Uterus (tissue), 2 donors: Measurements from ENCODE around the gene FASTK.

Experiments used
- CTCF ChIP-seq, 4 experiments: fragments of 200-600 bp in 2 of 4; fragments of 450-650 bp in 2 of 4; sonication (generic) in 2 of 4; IDR thresholded peaks; one replicate each; pipeline ENCODE4 v1.5.1; 2016 to 2019; ENCODE audit warnings: antibody characterized with exemption in 4 of 4, mild to moderate bottlenecking in 2 of 4, moderate library complexity in 1 of 4
- POLR2A ChIP-seq, 2 donors: fragments of 450-650 bp; IDR thresholded peaks; one replicate each; pipeline ENCODE4 v1.6.1; 2016; ENCODE audit warnings: antibody characterized with exemption in 2 of 2, mild to moderate bottlenecking in 1 of 2, moderate library complexity in 1 of 2

- TF ChIP-seq CTCF (IDR thresholded peaks at IDR 0.05): no peak
- TF ChIP-seq POLR2A (IDR thresholded peaks at IDR 0.05): no peak
Measured at GRCh38 chr7:151120896-151121295, 40.3 kb upstream of the FASTK start.
